DOHH2 (cell line): ENCODE results near the gene F11R.

Source experiments
- H3F3A ChIP-seq: fragments of 200-600 bp; sonication (generic), shearing (Covaris generic); 2 replicates; pipeline ENCODE4 v1.6.0; 2016; ENCODE audit warnings: antibody characterized with exemption, mild to moderate bottlenecking; ENCODE audit not compliant: control insufficient read depth, insufficient read depth
- H3K27ac ChIP-seq: fragments of 200-600 bp; sonication (generic); 2 replicates; pipeline ENCODE4 v1.5.1; 2014; ENCODE audit warnings: low read depth, mild to moderate bottlenecking, low read length, moderate library complexity
- H3K27me3 ChIP-seq: fragments of 200-600 bp; sonication (generic); 2 replicates; pipeline ENCODE4 v1.6.1; 2014; ENCODE audit warnings: mild to moderate bottlenecking, low read length, mixed read lengths; ENCODE audit not compliant: control insufficient read depth
- H3K36me3 ChIP-seq: fragments of 200-600 bp; sonication (generic); 2 replicates; pipeline ENCODE4 v1.6.1; 2014; ENCODE audit warnings: mild to moderate bottlenecking, low read length, moderate library complexity, mixed read lengths; ENCODE audit not compliant: control insufficient read depth
- H3K4me1 ChIP-seq: fragments of 200-600 bp; sonication (generic); 2 replicates; pipeline ENCODE4 v1.6.1; 2014; ENCODE audit warnings: mild to moderate bottlenecking, low read length, mixed read lengths; ENCODE audit not compliant: control insufficient read depth
- H3K4me2 ChIP-seq: fragments of 200-600 bp; sonication (generic); 2 replicates; pipeline ENCODE4 v1.6.0; 2014; ENCODE audit warnings: mild to moderate bottlenecking, low read length, moderate library complexity
- H3K4me3 ChIP-seq: fragments of 200-600 bp; sonication (generic); 2 replicates; pipeline ENCODE4 v1.5.1; 2014; ENCODE audit warnings: mild to moderate bottlenecking, low read length, mixed read lengths
- H3K79me2 ChIP-seq: fragments of 200-600 bp; sonication (generic); 2 replicates; pipeline ENCODE4 v1.6.1; 2014; ENCODE audit warnings: mild to moderate bottlenecking, low read length, mixed read lengths; ENCODE audit not compliant: control insufficient read depth
- H3K9me2 ChIP-seq: fragments of 200-600 bp; sonication (generic); replicated peaks from 2 replicates; pipeline ENCODE4 v1.6.1; 2014; ENCODE audit warnings: mild to moderate bottlenecking, low read length, mixed read lengths; ENCODE audit not compliant: control insufficient read depth
- H3K9me3 ChIP-seq: fragments of 200-600 bp; sonication (generic); 2 replicates; pipeline ENCODE4 v1.6.1; 2014; ENCODE audit warnings: antibody characterized with exemption, low read length, mixed read lengths; ENCODE audit not compliant: control insufficient read depth, insufficient read depth
- H4K20me1 ChIP-seq: fragments of 200-600 bp; sonication (generic); 2 replicates; pipeline ENCODE4 v1.6.0; 2014; ENCODE audit warnings: low read depth, mild to moderate bottlenecking, antibody characterized with exemption, low read length, moderate library complexity; ENCODE audit not compliant: control insufficient read depth, insufficient read depth
- EZH2phosphoT487 ChIP-seq: fragments of 200-600 bp; sonication (generic); IDR thresholded peaks from 2 replicates; pipeline ENCODE4 v1.6.1; 2017; ENCODE audit warnings: borderline replicate concordance, mild to moderate bottlenecking, antibody characterized with exemption, low read length, moderate library complexity, mixed read lengths
- TF ChIP-seq, protein P1 (sequence below): fragments of 200-600 bp; sonication (generic); IDR thresholded peaks from one replicate; pipeline ENCODE4 v1.5.1; 2014; ENCODE audit warnings: antibody characterized with exemption, mild to moderate bottlenecking, low read depth, low read length; ENCODE audit not compliant: poor library complexity, severe bottlenecking

Gene F11R

DNA sequence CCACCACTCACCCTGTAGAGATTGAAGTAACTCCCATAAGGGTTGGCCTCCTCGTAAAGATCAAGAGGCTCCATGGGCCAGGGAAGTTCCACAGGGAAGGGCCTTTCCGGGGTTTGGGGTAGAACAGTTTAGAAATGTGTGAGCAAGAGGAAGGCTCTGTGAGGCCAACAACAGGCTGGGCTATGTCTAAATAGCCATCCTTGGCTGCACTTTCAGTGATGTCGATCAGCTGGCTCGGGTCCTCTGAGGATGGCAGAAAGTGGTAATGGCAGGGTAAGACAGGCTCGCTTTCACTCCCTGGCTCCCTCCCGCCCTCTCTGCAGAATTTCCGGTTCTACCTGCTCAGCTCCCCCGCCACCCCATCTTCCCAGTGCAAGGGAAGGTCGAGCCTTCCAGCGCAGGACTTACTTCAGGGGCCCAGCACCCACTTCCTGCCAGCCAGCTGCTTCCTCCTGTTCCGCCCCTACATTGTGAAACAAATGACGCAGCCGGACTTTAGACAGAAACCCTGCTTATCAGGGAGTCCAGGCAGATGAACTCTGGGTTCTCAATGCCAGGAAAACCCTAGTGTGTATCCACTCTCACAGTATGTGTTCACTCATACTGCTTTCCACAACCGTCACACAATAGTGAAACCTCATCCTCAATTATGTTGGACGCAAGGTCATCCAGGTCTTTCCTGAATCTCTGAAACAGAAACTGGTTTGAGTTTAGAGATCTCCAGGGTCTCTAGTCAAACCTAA is 7.3 kb downstream of the F11R start:
- Histone ChIP-seq H3K9me2 (no peaks in the 10 kb centered on the region), H3K4me2 (peak overlapping the region; percentile 87), H3K27ac (peak overlapping the region; percentile 43), H3K36me3 (0 out of 2 replicates have a peak, but pooled peaks cover 3% of the 10 kb centered on the region), H4K20me1 (no peaks in the 10 kb centered on the region), H3K4me1 (peaks cover 26% of the 10 kb centered on the region), H3K79me2 (peaks cover 11% of the 10 kb centered on the region; the same call in 1 of the 2 replicates), H3K27me3 (no peaks in the 10 kb centered on the region), H3K4me3 (peak overlapping the region; percentile 64), H3F3A (peaks cover 6% of the 10 kb centered on the region), H3K9me3 (no peaks in the 10 kb centered on the region)
- no peak for TF ChIP-seq EZH2phosphoT487
- TF ChIP-seq, protein P1, sequence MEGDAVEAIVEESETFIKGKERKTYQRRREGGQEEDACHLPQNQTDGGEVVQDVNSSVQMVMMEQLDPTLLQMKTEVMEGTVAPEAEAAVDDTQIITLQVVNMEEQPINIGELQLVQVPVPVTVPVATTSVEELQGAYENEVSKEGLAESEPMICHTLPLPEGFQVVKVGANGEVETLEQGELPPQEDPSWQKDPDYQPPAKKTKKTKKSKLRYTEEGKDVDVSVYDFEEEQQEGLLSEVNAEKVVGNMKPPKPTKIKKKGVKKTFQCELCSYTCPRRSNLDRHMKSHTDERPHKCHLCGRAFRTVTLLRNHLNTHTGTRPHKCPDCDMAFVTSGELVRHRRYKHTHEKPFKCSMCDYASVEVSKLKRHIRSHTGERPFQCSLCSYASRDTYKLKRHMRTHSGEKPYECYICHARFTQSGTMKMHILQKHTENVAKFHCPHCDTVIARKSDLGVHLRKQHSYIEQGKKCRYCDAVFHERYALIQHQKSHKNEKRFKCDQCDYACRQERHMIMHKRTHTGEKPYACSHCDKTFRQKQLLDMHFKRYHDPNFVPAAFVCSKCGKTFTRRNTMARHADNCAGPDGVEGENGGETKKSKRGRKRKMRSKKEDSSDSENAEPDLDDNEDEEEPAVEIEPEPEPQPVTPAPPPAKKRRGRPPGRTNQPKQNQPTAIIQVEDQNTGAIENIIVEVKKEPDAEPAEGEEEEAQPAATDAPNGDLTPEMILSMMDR: no peak

DNA sequence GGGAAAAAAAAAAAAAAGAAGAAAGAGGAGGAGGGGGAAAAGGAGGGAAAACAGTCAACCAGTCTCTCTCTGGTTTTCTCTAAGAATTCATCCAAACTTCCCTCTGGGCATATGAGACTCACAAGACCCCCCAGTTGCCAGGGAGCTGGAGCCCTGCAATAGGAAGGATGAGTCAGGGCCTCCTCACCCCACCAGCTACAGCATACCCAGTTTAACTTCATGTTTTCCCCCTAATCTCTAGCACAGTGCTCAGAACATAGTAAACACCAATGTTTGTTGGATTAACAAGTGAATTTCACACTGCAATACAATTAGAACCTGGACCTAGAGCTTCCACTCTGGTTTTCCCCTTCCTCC is 7.8 kb downstream of the F11R start:
- Histone ChIP-seq H3K27ac (peak overlapping the region; percentile 43), H3K4me1 (peaks cover 26% of the 10 kb centered on the region), H3K9me2 (no peaks in the 10 kb centered on the region), H3K4me3 (peak overlapping the region; percentile 64), H3K27me3 (no peaks in the 10 kb centered on the region), H3K9me3 (no peaks in the 10 kb centered on the region), H3F3A (peaks cover 6% of the 10 kb centered on the region), H3K4me2 (peak overlapping the region; percentile 87), H3K36me3 (0 out of 2 replicates have a peak, but pooled peaks cover 3% of the 10 kb centered on the region), H3K79me2 (peaks cover 11% of the 10 kb centered on the region; the same call in 1 of the 2 replicates), H4K20me1 (no peaks in the 10 kb centered on the region)
- TF ChIP-seq EZH2phosphoT487: no peak
- TF ChIP-seq, protein P1: no peak

DNA sequence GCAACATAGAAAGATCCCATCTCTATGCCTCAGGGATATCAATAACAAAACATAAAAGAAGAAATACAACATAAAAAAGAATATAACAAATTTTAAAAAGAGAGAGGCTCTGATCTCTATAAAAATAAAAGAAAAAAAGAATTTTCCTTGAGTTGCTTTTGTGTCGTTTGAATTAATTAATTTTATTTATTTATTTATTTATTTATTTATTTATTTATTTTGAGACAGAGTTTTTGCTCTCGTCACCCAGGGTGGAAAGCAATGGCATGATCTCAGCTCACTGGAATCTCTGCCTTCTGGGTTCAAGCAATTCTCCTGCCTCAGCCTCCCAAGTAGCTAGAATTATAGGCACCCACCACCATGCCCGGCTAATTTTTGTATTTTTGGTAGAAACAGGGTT is 8.5 kb downstream of the F11R start:
- Histone ChIP-seq H4K20me1 (no peaks in the 10 kb centered on the region), H3K9me3 (no peaks in the 10 kb centered on the region), H3K27me3 (no peaks in the 10 kb centered on the region), H3F3A (peaks cover 6% of the 10 kb centered on the region), H3K27ac (no peak overlapping the region), H3K9me2 (no peaks in the 10 kb centered on the region), H3K79me2 (peaks cover 11% of the 10 kb centered on the region; the same call in 1 of the 2 replicates), H3K4me2 (peak overlapping the region; percentile 87), H3K4me1 (peaks cover 26% of the 10 kb centered on the region), H3K36me3 (0 out of 2 replicates have a peak, but pooled peaks cover 3% of the 10 kb centered on the region), H3K4me3 (no peak overlapping the region)
- TF ChIP-seq, protein P1: no peak
- no peak for TF ChIP-seq EZH2phosphoT487
